Hepatocyte (in vitro differentiated cells): ENCODE results near the gene NADK2. TPM values are rescaled to one million over a fixed set of nuclear protein-coding genes. Genes with fewer than 3 reads are reported as not detected.
A peak's percentile ranks its signal among the peaks of the same experiment; 100 is the strongest.

Experiments
- DNase-seq: peaks from one replicate; pipeline ENCODE4 v3.0.0-alpha.2; 2016; ENCODE audit warnings: low spot score
- H2AFZ ChIP-seq: fragments of 200-600 bp; sonication (generic); 2 replicates; pipeline ENCODE4 v1.6.0; 2016; ENCODE audit warnings: antibody characterized with exemption, mild to moderate bottlenecking
- H3K27ac ChIP-seq: fragments of 200-600 bp; sonication (generic); 2 replicates; pipeline ENCODE4 v1.5.1; 2016; ENCODE audit warnings: mild to moderate bottlenecking
- H3K27me3 ChIP-seq: fragments of 200-600 bp; sonication (generic); 2 replicates; pipeline ENCODE4 v1.6.1; 2016
- H3K36me3 ChIP-seq: fragments of 200-600 bp; sonication (generic); replicated peaks from 2 replicates; pipeline ENCODE4 v1.5.1; 2016; ENCODE audit warnings: low read depth; ENCODE audit not compliant: insufficient read depth
- H3K4me1 ChIP-seq: fragments of 200-600 bp; sonication (generic); 2 replicates; pipeline ENCODE4 v1.5.1; 2016; ENCODE audit warnings: mild to moderate bottlenecking, moderate library complexity; ENCODE audit not compliant: insufficient read depth
- H3K4me2 ChIP-seq: fragments of 200-600 bp; sonication (generic); 2 replicates; pipeline ENCODE4 v1.6.0; 2016
- H3K4me3 ChIP-seq: fragments of 200-600 bp; sonication (generic); 2 replicates; pipeline ENCODE4 v1.5.1; 2016; ENCODE audit warnings: mild to moderate bottlenecking
- H3K79me2 ChIP-seq: fragments of 200-600 bp; sonication (generic); 2 replicates; pipeline ENCODE4 v1.6.0; 2017; ENCODE audit warnings: mild to moderate bottlenecking
- H3K9me2 ChIP-seq: fragments of 200-600 bp; sonication (generic); replicated peaks from 2 replicates; pipeline ENCODE4 v1.6.0; 2017; ENCODE audit warnings: mild to moderate bottlenecking; ENCODE audit not compliant: insufficient read depth
- H3K9me3 ChIP-seq: fragments of 200-600 bp; sonication (generic); 2 replicates; pipeline ENCODE4 v1.5.1; 2016; ENCODE audit warnings: low read depth, mild to moderate bottlenecking
- H4K20me1 ChIP-seq: fragments of 200-600 bp; sonication (generic); 2 replicates; pipeline ENCODE4 v1.6.0; 2016; ENCODE audit warnings: mild to moderate bottlenecking; ENCODE audit not compliant: insufficient read depth, poor library complexity, severe bottlenecking
- CTCF ChIP-seq: fragments of 200-600 bp; sonication (generic); IDR thresholded peaks from 2 replicates; pipeline ENCODE4 v1.5.1; 2016; ENCODE audit warnings: antibody characterized with exemption, mild to moderate bottlenecking; ENCODE audit not compliant: poor library complexity
- EZH2 ChIP-seq: fragments of 200-600 bp; sonication (generic); IDR thresholded peaks from 2 replicates; pipeline ENCODE4 v1.6.1; 2016; ENCODE audit warnings: antibody characterized with exemption, mild to moderate bottlenecking, borderline replicate concordance
- EZH2phosphoT487 ChIP-seq: fragments of 200-600 bp; sonication (generic); IDR thresholded peaks from one replicate; pipeline ENCODE4 v1.6.1; 2018; ENCODE audit warnings: antibody characterized with exemption, mild to moderate bottlenecking, low read depth, moderate library complexity; ENCODE audit not compliant: unreplicated experiment, severe bottlenecking
- WGBS: methylation state at CpG from one replicate; pipeline ENCODE4 v1.1.6; 2016; ENCODE audit warnings: low lambda C conversion rate; ENCODE audit errors: missing lambda C conversion rate; 5-methylcytosine and 5-hydroxymethylcytosine counted together
- polyA plus RNA-seq: library from polyadenylated mRNA; unstranded; fragments of >200 nt; fragmentation: Nextera tagmentation; extraction: Ambion mirVana; gene quantifications from 2 replicates; pipeline ENCODE4 v1.2.1, GENCODE V29; 2016
- total RNA-seq: library from RNA; depleted of rRNA; stranded (reverse); fragments of >200 nt; gene quantifications from 2 replicates; pipeline ENCODE4 v1.2.3, GENCODE V29; 2014

Gene NADK2
- total and polyA plus RNA-seq, 2 experiments from 2014 or later = 43.1 to 102 TPM

GRCh38 chr5:36236801-36237200 is 4.9 kb downstream of the NADK2 start:
- no peaks in the 10 kb centered on the region for H3K9me3 ChIP-seq
- peak overlapping the region; percentile 38 for H3K27ac ChIP-seq
- H3K4me1 ChIP-seq = peaks cover 28% of the 10 kb centered on the region
- peak overlapping the region; percentile 80 for H3K4me2 ChIP-seq
- H3K36me3 ChIP-seq = no peaks in the 10 kb centered on the region
- H3K79me2 ChIP-seq = peaks cover 87% of the 10 kb centered on the region
- no peak for DNase-seq
- TF ChIP-seq CTCF (no peak), EZH2 (no peak), EZH2phosphoT487 (no peak)
- H3K4me3 ChIP-seq = no peak overlapping the region
- no peaks in the 10 kb centered on the region for H4K20me1 ChIP-seq
- no peaks in the 10 kb centered on the region for H3K9me2 ChIP-seq
- H2AFZ ChIP-seq = no peak overlapping the region
- H3K27me3 ChIP-seq = no peaks in the 10 kb centered on the region

- TF ChIP-seq CTCF = no peak
- no peak for TF ChIP-seq EZH2phosphoT487
- no peak for TF ChIP-seq EZH2
- Histone ChIP-seq H3K9me3 (no peaks in the 10 kb centered on the region), H2AFZ (no peak overlapping the region), H3K27ac (no peak overlapping the region), H3K27me3 (no peaks in the 10 kb centered on the region), H4K20me1 (no peaks in the 10 kb centered on the region), H3K9me2 (no peaks in the 10 kb centered on the region), H3K4me2 (no peak overlapping the region), H3K4me1 (peaks cover 5% of the 10 kb centered on the region), H3K79me2 (peaks cover 90% of the 10 kb centered on the region), H3K4me3 (no peak overlapping the region), H3K36me3 (no peaks in the 10 kb centered on the region)
- 83% methylated on average over 3 of the region's 3 CpGs for WGBS
- DNase-seq = no peak
Measured at GRCh38 chr5:36232533-36232932, 9.2 kb downstream of the NADK2 start.

- DNase-seq = no peak
- Histone ChIP-seq H3K4me2 (no peak overlapping the region), H3K27ac (peak overlapping the region; percentile 3), H3K36me3 (no peaks in the 10 kb centered on the region), H4K20me1 (no peaks in the 10 kb centered on the region), H3K4me3 (no peak overlapping the region), H3K9me2 (no peaks in the 10 kb centered on the region), H3K4me1 (no peaks in the 10 kb centered on the region), H3K9me3 (no peaks in the 10 kb centered on the region), H2AFZ (no peak overlapping the region), H3K27me3 (no peaks in the 10 kb centered on the region), H3K79me2 (peaks cover 80% of the 10 kb centered on the region)
- TF ChIP-seq CTCF (no peak), EZH2phosphoT487 (no peak), EZH2 (no peak)
- 100% methylated on average over 1 of the region's 1 CpG for WGBS
Measured at GRCh38 chr5:36230151-36230790, 11.5 kb downstream of the NADK2 start.

GRCh38 chr5:36228505-36228904 is 13.2 kb downstream of the NADK2 start:
- Histone ChIP-seq H3K79me2 (peaks cover 65% of the 10 kb centered on the region), H3K9me2 (no peaks in the 10 kb centered on the region), H3K9me3 (no peaks in the 10 kb centered on the region), H3K4me2 (no peak overlapping the region), H3K27me3 (no peaks in the 10 kb centered on the region), H3K4me1 (no peaks in the 10 kb centered on the region), H3K36me3 (no peaks in the 10 kb centered on the region), H3K27ac (peak overlapping the region; percentile 22), H2AFZ (no peak overlapping the region), H4K20me1 (no peaks in the 10 kb centered on the region), H3K4me3 (no peak overlapping the region)
- no peak for DNase-seq
- no peak for TF ChIP-seq CTCF
- no peak for TF ChIP-seq EZH2
- no peak for TF ChIP-seq EZH2phosphoT487
- 96% methylated on average over 7 of the region's 7 CpGs for WGBS
